HG03066 (cell line): Measurements from ENCODE around the gene REC8.

ENCODE experiments used
- ATAC-seq: cut with Tn5 transposase; IDR thresholded peaks from one replicate; pipeline ENCODE4 v1.9.1; 2021; ENCODE audit warnings: low read depth; ENCODE audit not compliant: unreplicated experiment

Gene REC8

DNA sequence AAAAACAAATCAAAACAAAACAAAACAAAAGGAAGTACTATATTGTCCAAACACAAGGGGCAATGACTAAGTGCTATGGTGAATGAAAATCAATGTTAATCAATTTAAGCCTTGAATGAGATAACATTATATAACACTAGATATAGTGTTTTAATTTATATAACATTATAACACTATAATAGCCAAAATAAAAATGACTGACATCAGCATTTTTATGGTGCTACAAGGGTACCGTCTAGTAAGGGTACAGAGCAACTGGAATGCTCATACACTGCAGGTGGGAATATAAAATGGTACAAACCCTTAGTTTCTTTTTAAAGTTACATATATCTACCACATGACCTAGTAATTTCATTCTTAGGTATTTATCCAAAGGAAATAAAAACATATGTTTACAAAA is 54.6 kb downstream of the REC8 start:
- ATAC-seq, result no peak

DNA sequence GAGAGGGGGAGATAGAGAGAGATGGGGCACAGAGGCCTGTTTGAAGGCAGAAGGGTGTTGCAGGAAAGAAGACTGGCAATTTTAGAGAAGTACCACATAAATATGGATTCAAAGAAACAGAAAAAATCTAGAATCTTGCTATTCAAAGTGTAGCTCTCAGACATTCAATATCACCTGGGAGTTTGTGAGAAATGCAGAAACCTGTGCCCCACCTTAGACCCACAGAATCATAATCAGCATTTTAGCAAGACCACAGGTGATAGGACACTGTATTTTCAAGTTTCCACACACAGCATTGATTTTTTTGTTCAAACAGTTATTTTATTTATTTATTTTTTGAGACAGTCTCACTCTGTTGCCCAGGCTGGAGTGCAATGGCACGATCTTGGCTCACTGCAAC is 57.0 kb downstream of the REC8 start:
- no peak for ATAC-seq
